Raji (cell line): ENCODE data around the gene FBF1.

Experiments
- POLR2A ChIP-seq: IDR thresholded peaks from 2 replicates; pipeline ENCODE4 v1.6.1; 2011; ENCODE audit warnings: low read depth, low read length, control low read depth; ENCODE audit not compliant: insufficient read depth

Gene FBF1

GRCh38 chr17:75906143-75906884 is 34.5 kb downstream of the FBF1 start:
- TF ChIP-seq POLR2A: no peak

- TF ChIP-seq POLR2A: peak; percentile 85
Measured at GRCh38 chr17:75904749-75905521, 35.9 kb downstream of the FBF1 start, which contains the start of gene MRPL38. MRPL38 (minus strand) TSS chr17:75904884; CDS start chr17:75904875, 9 bp downstream.

GRCh38 chr17:75902406-75902805 is 38.4 kb downstream of the FBF1 start:
- TF ChIP-seq POLR2A: no peak

- TF ChIP-seq POLR2A: no peak
Measured at GRCh38 chr17:75901727-75902126, 39.1 kb downstream of the FBF1 start.

GRCh38 chr17:75900691-75901533 is 39.9 kb downstream of the FBF1 start:
- no peak for TF ChIP-seq POLR2A

- TF ChIP-seq POLR2A: no peak
Measured at GRCh38 chr17:75899767-75900468, 40.9 kb downstream of the FBF1 start.

- TF ChIP-seq POLR2A: no peak
Measured at GRCh38 chr17:75899353-75899752, 41.5 kb downstream of the FBF1 start.

GRCh38 chr17:75898791-75899190 is 42.1 kb downstream of the FBF1 start:
- no peak for TF ChIP-seq POLR2A

- no peak for TF ChIP-seq POLR2A
Measured at GRCh38 chr17:75898065-75898464, 42.8 kb downstream of the FBF1 start.

- no peak for TF ChIP-seq POLR2A
Measured at GRCh38 chr17:75897160-75898019, 43.5 kb downstream of the FBF1 start.

GRCh38 chr17:75896415-75897159 is 44.3 kb downstream of the FBF1 start, which contains the start of gene TRIM65:
TRIM65 (minus strand) TSS chr17:75896951; CDS start chr17:75896937, 14 bp downstream.
- peak; percentile 91 for TF ChIP-seq POLR2A

GRCh38 chr17:75895370-75896155 is 45.3 kb downstream of the FBF1 start:
- 0 out of 2 replicates have a peak, but pooled peaks have one; percentile 9 for TF ChIP-seq POLR2A
